Raji (cell line): ENCODE data around the gene PPARGC1A.

Source experiments
- POLR2A ChIP-seq: IDR thresholded peaks from 2 replicates; pipeline ENCODE4 v1.6.1; 2011; ENCODE audit warnings: low read depth, low read length, control low read depth; ENCODE audit not compliant: insufficient read depth

Gene PPARGC1A

GRCh38 chr4:23759066-23759465 lies 130.8 kb downstream of the PPARGC1A start:
- no peak for TF ChIP-seq POLR2A

- TF ChIP-seq POLR2A: no peak
Observed at GRCh38 chr4:23754688-23755087, 135.2 kb downstream of the PPARGC1A start.

GRCh38 chr4:23750125-23750524 lies 139.7 kb downstream of the PPARGC1A start:
- no peak for TF ChIP-seq POLR2A

- TF ChIP-seq POLR2A: no peak
Observed at GRCh38 chr4:23747281-23747735, 142.5 kb downstream of the PPARGC1A start.

GRCh38 chr4:23746672-23747071 lies 143.2 kb downstream of the PPARGC1A start:
- TF ChIP-seq POLR2A: no peak

- no peak for TF ChIP-seq POLR2A
Observed at GRCh38 chr4:23746027-23746426, 143.8 kb downstream of the PPARGC1A start.

- no peak for TF ChIP-seq POLR2A
Observed at GRCh38 chr4:23745377-23745776, 144.5 kb downstream of the PPARGC1A start.
